Neural cell (in vitro differentiated cells): ENCODE measurements around the gene F13B. TPM values are rescaled to one million over a fixed set of nuclear protein-coding genes. Genes with fewer than 3 reads are reported as not detected.
"Not testable (repeated sequence)": the region's sequence is repeated elsewhere in the genome, so short reads cannot be mapped to it uniquely, and the experiment has no call there.

ENCODE experiments used
- H2AFZ ChIP-seq: fragments of 200-600, 300-800 bp; sonication (generic), shearing (Covaris generic); 2 replicates; pipeline ENCODE4 v1.6.0; 2014; ENCODE audit warnings: low read depth, mild to moderate bottlenecking, antibody characterized with exemption, low read length, moderate library complexity
- H3F3A ChIP-seq: fragments of 200-600 bp; shearing (Covaris generic); 2 replicates; pipeline ENCODE4 v1.6.1; 2016; ENCODE audit warnings: mild to moderate bottlenecking, moderate library complexity, mixed read lengths, antibody characterized with exemption, low read length; ENCODE audit not compliant: insufficient read depth, poor library complexity, severe bottlenecking
- H3K27ac ChIP-seq: fragments of 200-600, 300-800 bp; sonication (generic), shearing (Covaris generic); 2 replicates; pipeline ENCODE4 v1.5.1; 2014; ENCODE audit warnings: mild to moderate bottlenecking, low read length, moderate library complexity
- H3K27me3 ChIP-seq: fragments of 300-800, 200-600 bp; sonication (generic), shearing (Covaris generic); 2 replicates; pipeline ENCODE4 v1.6.0; 2014; ENCODE audit warnings: mild to moderate bottlenecking, low read depth, low read length, moderate library complexity; ENCODE audit not compliant: insufficient read depth
- H3K36me3 ChIP-seq: fragments of 300-800, 200-600 bp; sonication (generic), shearing (Covaris generic); 2 replicates; pipeline ENCODE4 v1.5.1; 2014; ENCODE audit warnings: mild to moderate bottlenecking, antibody characterized with exemption, low read length, moderate library complexity; ENCODE audit not compliant: insufficient read depth
- H3K4me2 ChIP-seq: fragments of 300-800, 200-600 bp; sonication (generic), shearing (Covaris generic); 2 replicates; pipeline ENCODE4 v1.6.0; 2014; ENCODE audit warnings: mild to moderate bottlenecking, low read length
- H3K4me3 ChIP-seq: fragments of 300-800, 200-600 bp; sonication (generic), shearing (Covaris generic); 2 replicates; pipeline ENCODE4 v1.5.1; 2014; ENCODE audit warnings: mild to moderate bottlenecking, low read length, moderate library complexity
- H3K79me2 ChIP-seq: fragments of 200-600 bp; shearing (Covaris generic); replicated peaks from 2 replicates; pipeline ENCODE4 v1.6.0; 2014; ENCODE audit warnings: mild to moderate bottlenecking, low read length, moderate library complexity; ENCODE audit not compliant: insufficient read depth
- H3K9ac ChIP-seq: fragments of 300-800, 200-600 bp; sonication (generic), shearing (Covaris generic); 2 replicates; pipeline ENCODE4 v1.6.1; 2016; ENCODE audit warnings: mild to moderate bottlenecking, low read length, mixed read lengths
- H3K9me2 ChIP-seq: fragments of 200-600 bp; shearing (Covaris generic); 2 replicates; pipeline ENCODE4 v1.6.1; 2016; ENCODE audit warnings: mild to moderate bottlenecking, low read length, mixed read lengths; ENCODE audit not compliant: insufficient read depth
- H3K9me3 ChIP-seq: fragments of 200-600, 300-800 bp; sonication (generic), shearing (Covaris generic); 2 replicates; pipeline ENCODE4 v1.6.1; 2016; ENCODE audit warnings: mild to moderate bottlenecking, mixed run types, low read length, moderate library complexity, mixed read lengths
- H4K20me1 ChIP-seq: fragments of 200-600 bp; shearing (Covaris generic); 2 replicates; pipeline ENCODE4 v1.6.1; 2016; ENCODE audit warnings: mild to moderate bottlenecking, mixed run types; ENCODE audit not compliant: insufficient read depth
- EP300 ChIP-seq: fragments of 450-650 bp; conservative IDR thresholded peaks from 2 replicates; pipeline ENCODE4 v1.6.1; 2014; ENCODE audit warnings: antibody characterized with exemption, mild to moderate bottlenecking, moderate library complexity; ENCODE audit not compliant: poor library complexity, severe bottlenecking
- EZH2 ChIP-seq: fragments of 200-600, 300-800 bp; shearing (Covaris generic), sonication (generic); IDR thresholded peaks from 2 replicates; pipeline ENCODE4 v1.6.1; 2014; ENCODE audit warnings: antibody characterized with exemption, low read length, borderline replicate concordance, mild to moderate bottlenecking; ENCODE audit not compliant: insufficient read depth, poor library complexity, severe bottlenecking
- MXI1 ChIP-seq: fragments of 450-650 bp; conservative IDR thresholded peaks from 2 replicates; pipeline ENCODE4 v1.6.1; 2014; ENCODE audit warnings: antibody characterized with exemption, mild to moderate bottlenecking; ENCODE audit not compliant: poor library complexity, severe bottlenecking
- POLR2AphosphoS5 ChIP-seq: IDR thresholded peaks from 2 replicates; pipeline ENCODE4 v1.6.1; 2012
- RAD21 ChIP-seq: fragments of 450-650 bp; conservative IDR thresholded peaks from 2 replicates; pipeline ENCODE4 v1.6.1; 2014; ENCODE audit warnings: antibody characterized with exemption, mild to moderate bottlenecking, moderate library complexity
- SMC3 ChIP-seq: fragments of 450-650 bp; conservative IDR thresholded peaks from 2 replicates; pipeline ENCODE4 v1.6.1; 2014; ENCODE audit warnings: antibody characterized with exemption, mild to moderate bottlenecking, moderate library complexity; ENCODE audit not compliant: poor library complexity
- TAF1 ChIP-seq: IDR thresholded peaks from 2 replicates; pipeline ENCODE4 v1.6.1; 2012; ENCODE audit warnings: low read depth
- polyA plus RNA-seq: library from polyadenylated mRNA; depleted of rRNA; stranded (reverse); fragments of >200 nt; gene quantifications from 2 replicates; pipeline ENCODE4 v1.2.3, GENCODE V29; 2014
- TF ChIP-seq, protein P1 (sequence below): fragments of 450-650 bp; IDR thresholded peaks from 2 replicates; pipeline ENCODE4 v1.5.1; 2014; ENCODE audit warnings: antibody characterized with exemption, mild to moderate bottlenecking, moderate library complexity; ENCODE audit not compliant: poor library complexity, severe bottlenecking
- TF ChIP-seq, protein P2 (sequence below): IDR thresholded peaks from 2 replicates; pipeline ENCODE4 v1.6.1; 2012; ENCODE audit warnings: borderline replicate concordance

The F13B gene
- polyA plus RNA-seq, 1 donor from 2014 or later = not detected

DNA sequence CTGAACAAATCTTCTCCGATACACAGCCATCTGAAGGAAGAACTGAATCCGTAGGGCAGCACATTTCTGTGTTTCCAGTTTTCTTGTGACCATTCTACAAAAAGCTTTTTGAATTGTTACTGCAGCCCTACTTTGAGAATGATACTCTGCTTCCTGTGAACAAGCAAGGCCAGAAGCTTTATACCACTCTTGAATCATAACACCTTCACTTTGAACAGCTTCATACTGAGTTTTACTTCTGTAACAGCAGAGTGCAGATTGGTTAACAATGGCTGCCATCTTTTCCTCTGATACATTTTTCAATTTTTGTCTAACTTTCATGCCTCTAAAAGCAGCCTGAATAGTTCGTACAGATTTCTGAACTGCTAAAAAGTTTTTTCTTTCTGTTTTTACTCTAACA lies 33.6 kb upstream of the F13B start:
- H4K20me1 ChIP-seq = no peaks in the 10 kb centered on the region
- H3K4me3 ChIP-seq = no peak overlapping the region
- H3K4me2 ChIP-seq = no peak overlapping the region
- no peaks in the 10 kb centered on the region for H3F3A ChIP-seq
- no peaks in the 10 kb centered on the region for H3K9me3 ChIP-seq
- TF ChIP-seq MXI1 = no peak
- TF ChIP-seq, protein P1, sequence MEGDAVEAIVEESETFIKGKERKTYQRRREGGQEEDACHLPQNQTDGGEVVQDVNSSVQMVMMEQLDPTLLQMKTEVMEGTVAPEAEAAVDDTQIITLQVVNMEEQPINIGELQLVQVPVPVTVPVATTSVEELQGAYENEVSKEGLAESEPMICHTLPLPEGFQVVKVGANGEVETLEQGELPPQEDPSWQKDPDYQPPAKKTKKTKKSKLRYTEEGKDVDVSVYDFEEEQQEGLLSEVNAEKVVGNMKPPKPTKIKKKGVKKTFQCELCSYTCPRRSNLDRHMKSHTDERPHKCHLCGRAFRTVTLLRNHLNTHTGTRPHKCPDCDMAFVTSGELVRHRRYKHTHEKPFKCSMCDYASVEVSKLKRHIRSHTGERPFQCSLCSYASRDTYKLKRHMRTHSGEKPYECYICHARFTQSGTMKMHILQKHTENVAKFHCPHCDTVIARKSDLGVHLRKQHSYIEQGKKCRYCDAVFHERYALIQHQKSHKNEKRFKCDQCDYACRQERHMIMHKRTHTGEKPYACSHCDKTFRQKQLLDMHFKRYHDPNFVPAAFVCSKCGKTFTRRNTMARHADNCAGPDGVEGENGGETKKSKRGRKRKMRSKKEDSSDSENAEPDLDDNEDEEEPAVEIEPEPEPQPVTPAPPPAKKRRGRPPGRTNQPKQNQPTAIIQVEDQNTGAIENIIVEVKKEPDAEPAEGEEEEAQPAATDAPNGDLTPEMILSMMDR = no peak
- H3K9ac ChIP-seq = no peak overlapping the region
- H3K79me2 ChIP-seq = no peaks in the 10 kb centered on the region
- no peaks in the 10 kb centered on the region for H3K27me3 ChIP-seq
- H2AFZ ChIP-seq = no peak overlapping the region
- H3K27ac ChIP-seq = no peak overlapping the region
- H3K9me2 ChIP-seq = no peaks in the 10 kb centered on the region
- H3K36me3 ChIP-seq = no peaks in the 10 kb centered on the region

DNA sequence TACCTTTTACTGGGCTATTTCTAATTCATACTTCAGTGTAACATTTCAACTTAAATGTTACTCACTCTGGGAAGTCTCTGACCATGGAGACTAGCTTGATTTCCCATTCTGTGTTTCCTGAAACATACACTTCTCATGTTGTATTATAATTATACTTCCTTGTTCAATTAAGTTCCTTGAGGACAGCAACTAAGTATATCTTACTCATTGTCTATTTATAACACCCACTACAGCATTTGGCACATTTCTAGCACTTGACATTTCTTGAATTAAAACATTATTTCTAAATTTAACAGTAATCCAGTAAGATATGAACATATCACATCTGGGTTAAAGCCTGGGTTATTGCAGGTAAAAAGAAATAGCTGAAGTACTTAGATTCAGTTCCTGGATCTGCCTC lies 32.4 kb upstream of the F13B start:
- Histone ChIP-seq H3K4me2 (no peak overlapping the region), H3K36me3 (no peaks in the 10 kb centered on the region), H3K9me2 (no peaks in the 10 kb centered on the region), H4K20me1 (no peaks in the 10 kb centered on the region), H3K27me3 (no peaks in the 10 kb centered on the region), H2AFZ (no peak overlapping the region), H3K4me3 (no peak overlapping the region), H3K79me2 (no peaks in the 10 kb centered on the region), H3F3A (no peaks in the 10 kb centered on the region), H3K9ac (no peak overlapping the region), H3K27ac (no peak overlapping the region), H3K9me3 (no peaks in the 10 kb centered on the region)
- TF ChIP-seq, protein P1 = no peak
- TF ChIP-seq SMC3 (no peak), TAF1 (no peak), EZH2 (no peak), POLR2AphosphoS5 (no peak), MXI1 (no peak), RAD21 (no peak), EP300 (no peak)
- TF ChIP-seq, protein P2, sequence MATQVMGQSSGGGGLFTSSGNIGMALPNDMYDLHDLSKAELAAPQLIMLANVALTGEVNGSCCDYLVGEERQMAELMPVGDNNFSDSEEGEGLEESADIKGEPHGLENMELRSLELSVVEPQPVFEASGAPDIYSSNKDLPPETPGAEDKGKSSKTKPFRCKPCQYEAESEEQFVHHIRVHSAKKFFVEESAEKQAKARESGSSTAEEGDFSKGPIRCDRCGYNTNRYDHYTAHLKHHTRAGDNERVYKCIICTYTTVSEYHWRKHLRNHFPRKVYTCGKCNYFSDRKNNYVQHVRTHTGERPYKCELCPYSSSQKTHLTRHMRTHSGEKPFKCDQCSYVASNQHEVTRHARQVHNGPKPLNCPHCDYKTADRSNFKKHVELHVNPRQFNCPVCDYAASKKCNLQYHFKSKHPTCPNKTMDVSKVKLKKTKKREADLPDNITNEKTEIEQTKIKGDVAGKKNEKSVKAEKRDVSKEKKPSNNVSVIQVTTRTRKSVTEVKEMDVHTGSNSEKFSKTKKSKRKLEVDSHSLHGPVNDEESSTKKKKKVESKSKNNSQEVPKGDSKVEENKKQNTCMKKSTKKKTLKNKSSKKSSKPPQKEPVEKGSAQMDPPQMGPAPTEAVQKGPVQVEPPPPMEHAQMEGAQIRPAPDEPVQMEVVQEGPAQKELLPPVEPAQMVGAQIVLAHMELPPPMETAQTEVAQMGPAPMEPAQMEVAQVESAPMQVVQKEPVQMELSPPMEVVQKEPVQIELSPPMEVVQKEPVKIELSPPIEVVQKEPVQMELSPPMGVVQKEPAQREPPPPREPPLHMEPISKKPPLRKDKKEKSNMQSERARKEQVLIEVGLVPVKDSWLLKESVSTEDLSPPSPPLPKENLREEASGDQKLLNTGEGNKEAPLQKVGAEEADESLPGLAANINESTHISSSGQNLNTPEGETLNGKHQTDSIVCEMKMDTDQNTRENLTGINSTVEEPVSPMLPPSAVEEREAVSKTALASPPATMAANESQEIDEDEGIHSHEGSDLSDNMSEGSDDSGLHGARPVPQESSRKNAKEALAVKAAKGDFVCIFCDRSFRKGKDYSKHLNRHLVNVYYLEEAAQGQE = no peak

DNA sequence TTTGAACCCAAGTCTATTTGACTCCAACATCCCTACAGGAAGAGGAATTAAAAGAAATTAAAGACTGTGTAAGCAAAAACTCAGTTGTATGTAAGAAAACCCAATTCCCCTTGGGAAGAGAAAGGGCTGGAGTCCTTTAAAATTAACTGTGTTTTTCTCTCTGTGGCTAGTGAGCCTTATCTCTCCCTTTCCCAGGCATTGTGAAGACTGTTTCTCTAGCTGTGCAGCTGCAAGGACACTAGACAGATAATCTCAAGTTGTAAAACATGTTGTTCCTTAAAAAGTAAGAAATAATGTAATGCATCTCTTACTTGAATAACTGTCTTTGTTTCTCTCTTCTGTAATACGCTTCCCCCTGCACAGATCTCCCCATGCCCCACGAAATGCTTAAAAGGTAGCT lies 29.9 kb upstream of the F13B start:
- not testable (repeated sequence) for H3K9me2 ChIP-seq, H3K9ac ChIP-seq, H3F3A ChIP-seq, H3K36me3 ChIP-seq, H3K9me3 ChIP-seq, H3K79me2 ChIP-seq, H3K4me3 ChIP-seq, H3K27me3 ChIP-seq, H3K4me2 ChIP-seq, H3K27ac ChIP-seq, H4K20me1 ChIP-seq, H2AFZ ChIP-seq
